ENCODE results near the gene ANKRD18B. TPM values are rescaled to one million over a fixed set of nuclear protein-coding genes. Genes with fewer than 3 reads are reported as not detected.
A peak's percentile ranks its signal among the peaks of the same experiment; 100 is the strongest.
"Not testable (repeated sequence)": the region's sequence is repeated elsewhere in the genome, so short reads cannot be mapped to it uniquely, and the experiment has no call there.

The ANKRD18B gene
- total RNA-seq, 1 donor from 2014 or later = 0.65 TPM

DNA sequence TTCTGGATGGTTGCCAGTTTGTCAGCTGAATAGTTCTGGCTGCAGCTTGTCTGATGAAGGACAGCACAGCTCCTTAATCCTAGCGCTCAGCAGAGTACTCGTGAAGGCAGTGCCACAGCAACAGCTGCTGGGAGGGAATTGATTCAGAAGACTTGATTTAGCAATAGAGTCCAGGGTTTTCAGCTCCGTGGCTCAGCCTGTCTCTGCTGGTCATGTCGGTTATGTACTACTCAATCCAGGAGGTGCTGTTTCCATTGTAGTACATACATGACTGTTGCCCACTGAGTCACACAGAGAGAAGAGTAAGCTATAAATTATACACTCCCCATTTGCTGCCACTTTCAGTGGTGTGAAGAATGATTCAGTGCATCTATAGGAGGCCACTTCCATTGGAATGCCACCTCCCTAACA, 28.3 kb downstream of the ANKRD18B start:
- DNase-seq; H3K4me1 Mint-ChIP-seq; intact Hi-C loops (cut with micrococcal nuclease): not testable (repeated sequence)

GRCh38 chr9:33560217-33560616, 36.2 kb downstream of the ANKRD18B start:
- DNase-seq; H3K4me1 Mint-ChIP-seq; intact Hi-C loops (cut with micrococcal nuclease); H3K36me3 Mint-ChIP-seq (ENCODE audit: low read depth); H3K27me3 Mint-ChIP-seq; H3K27ac Mint-ChIP-seq; H3K4me3 Mint-ChIP-seq; H3K9me3 Mint-ChIP-seq: not testable (repeated sequence)

More for the DNA sequence above, 28.3 kb downstream of the ANKRD18B start:
- H3K27ac Mint-ChIP-seq; H3K36me3 Mint-ChIP-seq (ENCODE audit: low read depth); H3K9me3 Mint-ChIP-seq; H3K4me3 Mint-ChIP-seq: not testable (repeated sequence)
- H3K27me3 Mint-ChIP-seq = peaks cover 32% of the 10 kb centered on the region

GRCh38 chr9:33562196-33562595, 38.1 kb downstream of the ANKRD18B start:
- H3K36me3 Mint-ChIP-seq (ENCODE audit: low read depth); DNase-seq; H3K27ac Mint-ChIP-seq; intact Hi-C loops (cut with micrococcal nuclease); H3K9me3 Mint-ChIP-seq; H3K4me1 Mint-ChIP-seq; H3K4me3 Mint-ChIP-seq: not testable (repeated sequence)
- H3K27me3 Mint-ChIP-seq = peaks cover 11% of the 10 kb centered on the region

DNA sequence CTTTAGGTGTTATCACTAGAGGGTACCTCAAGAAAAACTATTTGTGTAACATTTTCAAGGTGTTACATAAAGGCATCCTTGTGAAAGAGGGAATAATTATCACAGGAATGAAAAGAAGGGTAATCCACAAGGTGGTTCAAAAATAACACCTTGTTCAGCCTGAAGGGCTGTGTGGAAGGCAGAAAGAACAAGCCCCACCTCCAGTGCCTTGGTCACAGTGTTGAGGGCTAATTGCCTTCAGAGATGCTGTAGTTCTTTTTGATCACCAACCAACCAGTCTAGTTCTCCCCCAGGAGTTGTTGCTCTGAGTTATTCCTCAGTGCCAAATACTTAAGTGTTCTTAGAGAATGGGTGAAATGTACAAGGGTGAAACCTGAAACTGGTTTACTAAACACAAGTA, 43.7 kb downstream of the ANKRD18B start:
- H3K36me3 Mint-ChIP-seq (ENCODE audit: low read depth); H3K4me3 Mint-ChIP-seq; H3K4me1 Mint-ChIP-seq; H3K9me3 Mint-ChIP-seq; DNase-seq; intact Hi-C loops (cut with micrococcal nuclease); H3K27ac Mint-ChIP-seq: not testable (repeated sequence)
- peaks cover 19% of the 10 kb centered on the region for H3K27me3 Mint-ChIP-seq

DNA sequence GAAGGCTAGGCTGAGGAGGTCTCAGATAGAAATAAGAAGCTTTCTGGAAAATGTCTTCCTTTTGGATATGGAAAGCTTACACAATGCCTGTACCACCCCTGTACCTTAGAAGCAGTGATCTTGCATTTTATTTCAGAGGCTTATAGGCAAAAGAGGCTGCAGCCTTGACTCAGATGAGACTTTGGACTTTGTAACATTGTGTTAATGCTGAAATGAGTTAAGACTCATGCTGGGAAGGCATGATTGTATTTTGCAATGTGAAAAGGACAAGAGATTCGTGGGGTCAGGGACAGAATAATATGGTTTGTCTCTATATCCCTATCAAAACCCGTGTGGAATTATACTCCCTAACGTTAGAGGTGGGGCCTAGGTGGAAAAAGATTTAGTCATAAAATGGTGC, 53.7 kb downstream of the ANKRD18B start:
- DNase-seq; H3K27me3 Mint-ChIP-seq; H3K4me1 Mint-ChIP-seq; intact Hi-C loops (cut with micrococcal nuclease); H3K36me3 Mint-ChIP-seq (ENCODE audit: low read depth); H3K9me3 Mint-ChIP-seq; H3K4me3 Mint-ChIP-seq; H3K27ac Mint-ChIP-seq: not testable (repeated sequence)

DNA sequence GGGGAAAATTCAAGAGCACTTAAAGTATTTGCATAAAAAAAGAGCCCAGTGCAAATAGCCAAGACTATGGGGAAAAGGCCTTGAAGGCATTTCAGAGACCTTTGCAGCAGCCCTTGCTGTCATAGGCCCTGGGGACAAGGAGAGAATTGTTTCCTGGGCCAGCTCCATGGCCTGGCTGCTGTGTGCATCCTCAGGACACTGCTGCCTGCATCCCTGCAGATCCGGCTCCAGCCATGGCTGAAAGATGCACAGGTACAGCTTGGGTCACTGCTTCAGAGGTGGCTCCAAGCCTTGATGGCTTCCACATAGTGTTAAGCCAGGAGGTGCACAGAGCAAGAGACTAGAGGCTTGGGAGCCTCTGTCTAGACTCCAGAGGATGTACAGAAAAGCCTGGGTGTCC, 55.9 kb downstream of the ANKRD18B start:
- H3K4me3 Mint-ChIP-seq; H3K27ac Mint-ChIP-seq; H3K4me1 Mint-ChIP-seq; H3K27me3 Mint-ChIP-seq; H3K36me3 Mint-ChIP-seq (ENCODE audit: low read depth); DNase-seq; intact Hi-C loops (cut with micrococcal nuclease); H3K9me3 Mint-ChIP-seq: not testable (repeated sequence)

GRCh38 chr9:33582686-33583085, 58.6 kb downstream of the ANKRD18B start:
- DNase-seq; H3K4me3 Mint-ChIP-seq; H3K4me1 Mint-ChIP-seq; H3K9me3 Mint-ChIP-seq; H3K36me3 Mint-ChIP-seq (ENCODE audit: low read depth); H3K27ac Mint-ChIP-seq; intact Hi-C loops (cut with micrococcal nuclease): not testable (repeated sequence)
- peaks cover 11% of the 10 kb centered on the region for H3K27me3 Mint-ChIP-seq

DNA sequence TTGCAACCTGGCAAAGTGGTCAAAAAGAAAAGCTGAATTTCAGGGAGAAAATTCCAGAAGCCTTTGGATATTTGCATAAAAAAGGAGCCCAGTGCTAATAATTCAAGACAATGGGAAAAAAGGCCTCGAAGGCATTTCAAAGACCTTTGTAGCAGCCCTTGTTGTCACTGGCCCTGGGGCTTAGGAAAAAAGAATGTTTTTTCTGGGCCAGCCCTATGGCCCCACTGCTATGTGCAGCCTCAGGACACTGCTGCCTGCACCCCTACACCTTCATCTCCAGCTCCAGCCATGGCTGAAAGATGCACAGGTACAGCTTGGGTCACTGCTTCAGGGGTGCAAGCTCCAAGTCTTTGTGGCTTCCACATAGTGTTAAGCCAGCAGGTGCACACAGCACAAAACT, 62.1 kb downstream of the ANKRD18B start:
- H3K9me3 Mint-ChIP-seq; H3K4me3 Mint-ChIP-seq; DNase-seq; intact Hi-C loops (cut with micrococcal nuclease); H3K4me1 Mint-ChIP-seq; H3K27ac Mint-ChIP-seq; H3K36me3 Mint-ChIP-seq (ENCODE audit: low read depth): not testable (repeated sequence)
- peaks cover 12% of the 10 kb centered on the region for H3K27me3 Mint-ChIP-seq

DNA sequence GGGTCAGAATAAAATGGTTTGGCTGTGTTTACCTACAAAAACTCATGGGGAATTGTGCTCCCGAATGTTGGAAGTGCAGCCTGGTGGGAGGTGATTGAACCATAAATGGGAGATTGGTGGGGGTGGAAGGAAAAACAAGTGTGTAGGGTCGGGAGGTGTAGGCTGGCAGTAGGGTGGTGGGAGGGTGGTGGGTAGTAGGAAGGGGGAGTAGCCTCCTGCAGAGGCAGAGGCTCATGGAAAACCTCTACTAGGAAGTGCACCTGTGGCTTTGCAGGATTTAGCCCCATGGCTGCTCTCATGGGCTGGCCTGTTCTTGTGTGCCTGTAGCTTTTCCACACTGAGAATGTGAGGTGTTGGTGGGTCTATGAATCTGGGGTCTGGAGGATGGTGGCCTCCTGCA, 63.7 kb downstream of the ANKRD18B start:
- H3K9me3 Mint-ChIP-seq; DNase-seq; H3K36me3 Mint-ChIP-seq (ENCODE audit: low read depth); H3K4me3 Mint-ChIP-seq; H3K27ac Mint-ChIP-seq; H3K4me1 Mint-ChIP-seq; intact Hi-C loops (cut with micrococcal nuclease): not testable (repeated sequence)
- peaks cover 15% of the 10 kb centered on the region for H3K27me3 Mint-ChIP-seq

DNA sequence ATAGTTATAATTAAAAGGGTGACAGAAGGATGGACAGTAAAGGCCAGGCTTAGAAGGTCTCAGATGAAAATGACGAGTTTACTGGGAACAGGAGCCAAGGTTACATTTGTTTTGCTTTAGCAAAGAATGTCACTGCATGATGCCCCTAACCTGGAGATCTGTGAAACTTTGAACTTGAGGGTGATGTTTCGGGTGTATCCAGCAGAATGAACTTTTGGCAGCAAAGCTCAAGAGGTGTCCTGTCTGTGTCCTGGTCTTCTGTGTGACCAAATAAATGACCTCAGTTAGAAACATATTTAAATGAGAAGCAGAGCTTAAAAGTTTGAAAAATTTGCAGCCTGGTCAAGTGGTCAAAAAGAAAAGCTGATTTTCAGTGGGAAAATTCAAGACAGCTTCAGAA, 64.8 kb downstream of the ANKRD18B start:
- H3K27ac Mint-ChIP-seq; H3K4me1 Mint-ChIP-seq; H3K36me3 Mint-ChIP-seq (ENCODE audit: low read depth); H3K4me3 Mint-ChIP-seq; H3K9me3 Mint-ChIP-seq; DNase-seq; intact Hi-C loops (cut with micrococcal nuclease): not testable (repeated sequence)
- H3K27me3 Mint-ChIP-seq = peaks cover 19% of the 10 kb centered on the region

GRCh38 chr9:33590857-33591256, 66.8 kb downstream of the ANKRD18B start:
- H3K36me3 Mint-ChIP-seq (ENCODE audit: low read depth); H3K27ac Mint-ChIP-seq; H3K9me3 Mint-ChIP-seq; H3K4me1 Mint-ChIP-seq; H3K4me3 Mint-ChIP-seq; DNase-seq; intact Hi-C loops (cut with micrococcal nuclease): not testable (repeated sequence)
- peaks cover 19% of the 10 kb centered on the region for H3K27me3 Mint-ChIP-seq

- H3K36me3 Mint-ChIP-seq (ENCODE audit: low read depth); H3K27ac Mint-ChIP-seq; H3K4me1 Mint-ChIP-seq; H3K27me3 Mint-ChIP-seq; H3K4me3 Mint-ChIP-seq; DNase-seq; H3K9me3 Mint-ChIP-seq; intact Hi-C loops (cut with micrococcal nuclease): not testable (repeated sequence)
Measured at GRCh38 chr9:33596974-33597373, 72.9 kb downstream of the ANKRD18B start.

DNA sequence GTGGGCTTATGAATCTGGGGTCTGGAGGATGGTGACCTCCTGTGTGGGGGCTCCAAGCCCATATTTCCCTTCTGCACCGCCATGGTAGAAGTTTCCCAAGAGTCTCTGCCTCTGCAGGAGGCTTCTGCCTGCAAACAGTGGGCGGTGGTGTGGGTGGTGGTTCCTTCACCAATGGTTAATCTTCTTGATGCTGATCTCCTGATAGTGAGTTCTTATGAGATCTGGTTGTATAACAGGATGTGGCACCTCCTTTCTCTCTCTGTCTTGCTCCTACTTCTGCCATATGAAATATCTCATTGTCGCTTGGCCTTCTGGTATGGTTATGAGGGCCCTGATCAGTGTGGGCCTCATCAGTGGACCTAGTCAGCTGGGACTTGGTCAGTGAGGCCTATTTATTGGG, 73.3 kb downstream of the ANKRD18B start:
- H3K9me3 Mint-ChIP-seq; intact Hi-C loops (cut with micrococcal nuclease); H3K36me3 Mint-ChIP-seq (ENCODE audit: low read depth); H3K27me3 Mint-ChIP-seq; DNase-seq; H3K4me3 Mint-ChIP-seq; H3K4me1 Mint-ChIP-seq: not testable (repeated sequence)
- peak overlapping the region; percentile 52 for H3K27ac Mint-ChIP-seq

GRCh38 chr9:33598796-33599379, 74.8 kb downstream of the ANKRD18B start:
- H3K4me3 Mint-ChIP-seq, DNase-seq: not testable (repeated sequence)

DNA sequence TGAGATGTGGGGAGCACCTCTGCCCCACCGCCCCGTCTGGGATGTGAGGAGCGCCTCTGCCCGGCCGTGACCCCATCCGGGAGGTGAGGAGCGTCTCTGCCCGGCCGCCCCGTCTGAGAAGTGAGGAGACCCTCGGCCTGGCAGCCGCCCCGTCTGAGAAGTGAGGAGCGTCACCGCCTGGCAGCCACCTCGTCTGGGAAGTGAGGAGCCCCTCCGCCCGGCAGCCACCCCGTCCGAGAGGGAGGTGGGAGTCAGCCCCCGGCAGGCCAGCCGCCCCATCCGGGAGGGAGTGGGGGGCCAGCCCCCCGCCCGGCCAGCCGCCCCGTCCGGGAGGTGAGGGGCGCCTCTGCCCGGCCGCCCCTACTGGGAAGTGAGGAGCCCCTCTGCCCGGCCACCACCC, 76.9 kb downstream of the ANKRD18B start:
- H3K36me3 Mint-ChIP-seq (ENCODE audit: low read depth); H3K27me3 Mint-ChIP-seq; H3K4me1 Mint-ChIP-seq; H3K9me3 Mint-ChIP-seq; H3K4me3 Mint-ChIP-seq; H3K27ac Mint-ChIP-seq; DNase-seq; intact Hi-C loops (cut with micrococcal nuclease): not testable (repeated sequence)

More at GRCh38 chr9:33598796-33599379, 74.8 kb downstream of the ANKRD18B start:
- H3K27me3 Mint-ChIP-seq; H3K27ac Mint-ChIP-seq; H3K9me3 Mint-ChIP-seq; H3K4me1 Mint-ChIP-seq; H3K36me3 Mint-ChIP-seq (ENCODE audit: low read depth); intact Hi-C loops (cut with micrococcal nuclease): not testable (repeated sequence)

Data from activated CD4-positive, alpha-beta T cell treated with anti-CD3 and anti-CD28 coated beads, Interleukin-2, amount 10 ng/mL, durations not matched to agents 24 days and 14 days (primary cell).